ENCODE results near the gene AVPI1.

DNA sequence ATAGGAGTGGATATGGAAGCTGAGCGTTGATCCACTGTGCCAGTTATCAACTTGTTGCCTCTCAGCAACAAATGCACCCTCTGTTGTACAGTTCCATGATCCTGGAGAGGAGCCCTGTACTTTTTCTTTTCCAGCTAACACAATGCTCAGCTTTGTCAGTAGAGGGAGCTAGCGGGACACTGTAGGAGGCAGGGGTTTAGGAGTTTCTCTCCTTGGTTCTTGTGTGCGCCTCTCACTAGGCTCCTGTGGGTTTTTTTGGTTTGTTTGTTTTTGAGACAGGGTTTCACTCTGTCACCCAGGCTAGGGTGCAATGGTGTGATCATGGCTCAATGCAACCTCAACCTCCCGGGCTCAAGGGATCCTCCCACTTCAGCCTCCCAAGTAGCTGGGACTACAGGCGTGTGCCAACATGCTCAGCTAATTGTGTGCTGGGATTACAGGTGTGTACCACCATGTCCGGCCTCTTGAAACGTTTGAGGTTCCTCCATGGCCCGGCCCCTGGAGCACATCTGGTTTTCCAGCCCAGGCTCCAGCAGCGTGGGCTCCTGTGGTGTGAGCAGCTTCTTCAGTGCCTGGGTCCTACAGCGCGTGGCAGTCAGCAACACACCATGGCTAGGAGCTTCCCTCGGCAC, 14.5 kb upstream of the AVPI1 start:
- TF ChIP-seq FOXM1 (CRISPR knock-in tag; IDR thresholded peaks at IDR 0.05) (no peak), HOXA7 (CRISPR knock-in tag; IDR thresholded peaks at IDR 0.05) (no peak), HMG20A (CRISPR knock-in tag; IDR thresholded peaks at IDR 0.05; ENCODE audit: borderline replicate concordance) (no peak), TRAFD1 (CRISPR knock-in tag; IDR thresholded peaks at IDR 0.05; ENCODE audit: borderline replicate concordance) (no peak), HIVEP1 (CRISPR knock-in tag; IDR thresholded peaks at IDR 0.05) (no peak), SMARCC2 (IDR thresholded peaks at IDR 0.05) (no peak), POLR2A (IDR thresholded peaks at IDR 0.05; ENCODE audit: insufficient read depth in 1 of 2, low read depth in 2 of 2, low read length in 2 of 2) (no peak)

Measured in HepG2 (cell line).